ENCODE measurements around the gene GAK. TPM values are rescaled to one million over a fixed set of nuclear protein-coding genes. Genes with fewer than 3 reads are reported as not detected.
A peak's percentile ranks its signal among the peaks of the same experiment; 100 is the strongest.

GAK gene
- total RNA-seq, 1 donor from 2014 or later: 86.9 TPM

DNA sequence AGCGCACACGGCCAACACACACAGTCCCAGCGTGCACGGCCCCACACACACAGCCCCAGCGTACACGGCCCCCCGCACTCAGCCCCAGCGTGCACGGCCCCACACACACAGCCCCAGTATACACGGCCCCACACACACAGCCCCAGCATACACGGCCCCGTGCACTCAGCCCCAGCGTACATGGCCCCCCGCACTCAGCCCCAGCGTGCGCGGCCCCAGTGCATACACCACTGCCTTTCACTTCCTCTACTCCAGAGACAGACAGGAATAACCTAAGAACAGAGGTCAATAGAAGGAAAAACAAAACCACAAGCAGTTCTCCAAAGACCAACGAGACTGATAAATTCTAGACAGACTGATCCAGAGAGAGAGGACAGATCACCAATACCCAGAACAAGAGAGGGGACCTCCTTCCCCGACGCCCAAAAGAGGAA lies 17.1 kb downstream of the GAK start:
- H4K20me1 ChIP-seq (ENCODE audit: insufficient read depth, low read length): peaks cover 91% of the 10 kb centered on the region
- H3K9me3 ChIP-seq (ENCODE audit: insufficient read depth, low read depth, low read length): no peaks in the 10 kb centered on the region
- no peak overlapping the region for H3K27ac Mint-ChIP-seq (ENCODE audit: unreplicated experiment)
- H3K4me2 ChIP-seq (ENCODE audit: low read length): peak overlapping the region; percentile 28
- no peak overlapping the region for H3K27ac ChIP-seq (ENCODE audit: low read depth, low read length)
- peaks cover 85% of the 10 kb centered on the region for H3K79me2 ChIP-seq (ENCODE audit: insufficient read depth, low read length)
- TF ChIP-seq EZH2 (IDR thresholded peaks at IDR 0.05; ENCODE audit: insufficient read depth, low read length): no peak
- no peak for TF ChIP-seq CTCF (IDR thresholded peaks at IDR 0.05; ENCODE audit: insufficient read depth, low read depth, low read length)
- H3K36me3 Mint-ChIP-seq (ENCODE audit: low read depth, unreplicated experiment): peaks cover 8% of the 10 kb centered on the region
- FAIRE-seq (no peak), DNase-seq (ENCODE audit: low read depth) (no peak)
- peaks cover 11% of the 10 kb centered on the region for H3K4me1 Mint-ChIP-seq (ENCODE audit: low read depth, unreplicated experiment)
- H3K9ac ChIP-seq (ENCODE audit: low read length): no peak overlapping the region
- H3K27me3 Mint-ChIP-seq (ENCODE audit: low read depth, unreplicated experiment): no peaks in the 10 kb centered on the region
- H3K36me3 ChIP-seq (ENCODE audit: insufficient read depth, low read length): peaks cover 3% of the 10 kb centered on the region
- no peaks in the 10 kb centered on the region for H3K4me1 ChIP-seq (ENCODE audit: insufficient read depth, low read length)
- no peak overlapping the region for H2AFZ ChIP-seq (ENCODE audit: low read depth, low read length)
- H3K4me3 Mint-ChIP-seq (ENCODE audit: unreplicated experiment): peak overlapping the region; percentile 4
- H3K27me3 ChIP-seq (ENCODE audit: insufficient read depth, low read length): no peaks in the 10 kb centered on the region
- no peak overlapping the region for H3K4me3 ChIP-seq (ENCODE audit: insufficient read depth, low read depth, low read length)
- H3K9me3 Mint-ChIP-seq (ENCODE audit: unreplicated experiment): peaks cover 4% of the 10 kb centered on the region

DNA sequence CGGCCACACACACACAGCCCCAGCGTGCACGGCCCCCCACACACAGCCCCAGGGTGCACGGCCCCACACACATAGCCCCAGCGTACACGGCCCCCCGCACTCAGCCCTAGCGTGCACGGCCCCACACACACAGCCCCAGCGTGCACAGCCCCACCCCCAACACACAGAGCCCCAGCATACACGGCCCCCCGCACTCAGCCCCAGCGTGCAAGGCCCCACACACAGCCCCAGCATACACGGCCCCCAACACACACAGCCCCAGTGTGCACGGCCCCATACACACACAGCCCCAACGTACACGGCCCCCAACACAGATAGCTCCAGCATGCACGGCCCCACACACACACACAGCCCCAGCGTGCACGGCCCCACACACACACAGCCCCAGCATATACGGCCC lies 17.6 kb downstream of the GAK start:
- Mint-ChIP-seq H3K36me3 (ENCODE audit: low read depth, unreplicated experiment) (peaks cover 10% of the 10 kb centered on the region), H3K4me3 (ENCODE audit: unreplicated experiment) (no peak overlapping the region), H3K27me3 (ENCODE audit: low read depth, unreplicated experiment) (no peaks in the 10 kb centered on the region), H3K9me3 (ENCODE audit: unreplicated experiment) (peaks cover 4% of the 10 kb centered on the region), H3K4me1 (ENCODE audit: low read depth, unreplicated experiment) (peaks cover 11% of the 10 kb centered on the region), H3K27ac (ENCODE audit: unreplicated experiment) (no peak overlapping the region)
- Histone ChIP-seq H3K27me3 (ENCODE audit: insufficient read depth, low read length) (no peaks in the 10 kb centered on the region), H3K9ac (ENCODE audit: low read length) (no peak overlapping the region), H3K36me3 (ENCODE audit: insufficient read depth, low read length) (peaks cover 3% of the 10 kb centered on the region), H3K4me2 (ENCODE audit: low read length) (no peak overlapping the region), H4K20me1 (ENCODE audit: insufficient read depth, low read length) (peaks cover 91% of the 10 kb centered on the region), H3K79me2 (ENCODE audit: insufficient read depth, low read length) (peaks cover 85% of the 10 kb centered on the region), H3K9me3 (ENCODE audit: insufficient read depth, low read depth, low read length) (no peaks in the 10 kb centered on the region), H3K27ac (ENCODE audit: low read depth, low read length) (no peak overlapping the region), H3K4me3 (ENCODE audit: insufficient read depth, low read depth, low read length) (no peak overlapping the region), H2AFZ (ENCODE audit: low read depth, low read length) (no peak overlapping the region), H3K4me1 (ENCODE audit: insufficient read depth, low read length) (no peaks in the 10 kb centered on the region)
- DNase-seq (ENCODE audit: low read depth): no peak
- TF ChIP-seq CTCF (IDR thresholded peaks at IDR 0.05; ENCODE audit: insufficient read depth, low read depth, low read length) (no peak), EZH2 (IDR thresholded peaks at IDR 0.05; ENCODE audit: insufficient read depth, low read length) (no peak)
- FAIRE-seq: no peak

DNA sequence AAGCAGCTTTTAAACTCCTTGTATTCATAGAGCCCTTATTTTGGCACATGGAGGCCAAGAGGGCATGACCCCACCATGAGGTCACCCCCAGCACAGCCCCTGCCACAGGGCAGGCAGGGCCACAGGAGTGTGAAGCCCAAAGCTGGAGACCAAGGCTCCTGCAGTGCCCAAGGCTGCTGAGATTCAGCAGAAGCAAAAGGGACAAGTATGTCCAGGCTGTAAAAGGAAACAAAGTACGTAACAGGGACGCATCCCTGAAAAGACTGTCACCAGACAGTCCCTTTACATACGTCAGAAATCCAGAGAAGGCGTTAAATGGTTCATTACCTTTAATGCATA lies 18.9 kb downstream of the GAK start:
- TF ChIP-seq EZH2 (IDR thresholded peaks at IDR 0.05; ENCODE audit: insufficient read depth, low read length): no peak
- no peak for TF ChIP-seq CTCF (IDR thresholded peaks at IDR 0.05; ENCODE audit: insufficient read depth, low read depth, low read length)
- Histone ChIP-seq H2AFZ (ENCODE audit: low read depth, low read length) (no peak overlapping the region), H3K27me3 (ENCODE audit: insufficient read depth, low read length) (no peaks in the 10 kb centered on the region), H3K36me3 (ENCODE audit: insufficient read depth, low read length) (peaks cover 3% of the 10 kb centered on the region), H3K79me2 (ENCODE audit: insufficient read depth, low read length) (peaks cover 77% of the 10 kb centered on the region), H3K27ac (ENCODE audit: low read depth, low read length) (no peak overlapping the region), H3K9ac (ENCODE audit: low read length) (no peak overlapping the region), H3K9me3 (ENCODE audit: insufficient read depth, low read depth, low read length) (no peaks in the 10 kb centered on the region), H3K4me2 (ENCODE audit: low read length) (no peak overlapping the region), H4K20me1 (ENCODE audit: insufficient read depth, low read length) (peaks cover 89% of the 10 kb centered on the region), H3K4me3 (ENCODE audit: insufficient read depth, low read depth, low read length) (no peak overlapping the region), H3K4me1 (ENCODE audit: insufficient read depth, low read length) (no peaks in the 10 kb centered on the region)
- H3K27ac Mint-ChIP-seq (ENCODE audit: unreplicated experiment): no peak overlapping the region
- H3K4me3 Mint-ChIP-seq (ENCODE audit: unreplicated experiment): no peak overlapping the region
- FAIRE-seq: no peak
- H3K27me3 Mint-ChIP-seq (ENCODE audit: low read depth, unreplicated experiment): no peaks in the 10 kb centered on the region
- no peak for DNase-seq (ENCODE audit: low read depth)
- H3K9me3 Mint-ChIP-seq (ENCODE audit: unreplicated experiment): peaks cover 3% of the 10 kb centered on the region
- H3K36me3 Mint-ChIP-seq (ENCODE audit: low read depth, unreplicated experiment): peaks cover 7% of the 10 kb centered on the region
- peaks cover 11% of the 10 kb centered on the region for H3K4me1 Mint-ChIP-seq (ENCODE audit: low read depth, unreplicated experiment)

Measured in astrocyte (in vitro differentiated cells and primary cell).